ENCODE measurements around the gene NKX1-2.

The NKX1-2 gene

DNA sequence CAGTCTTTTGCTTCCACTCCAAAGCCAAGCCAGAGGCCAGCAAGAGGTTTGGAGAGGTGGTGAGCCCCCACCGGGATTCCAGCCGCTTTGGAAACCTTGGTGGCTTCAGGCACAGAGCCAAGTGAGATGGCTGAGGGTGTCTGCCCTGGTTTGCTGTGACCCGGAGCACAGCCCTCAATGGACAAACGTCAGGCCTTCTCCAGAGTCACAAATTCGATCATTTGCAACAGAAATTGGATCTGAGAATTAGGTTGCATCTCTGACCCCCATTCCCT, 885 bp upstream of the NKX1-2 start:
- TF ChIP-seq EZH2 (IDR thresholded peaks at IDR 0.05; ENCODE audit: borderline replicate concordance, low read length) (no peak), CTCF (IDR thresholded peaks at IDR 0.05; ENCODE audit: low read length) (no peak)
- no peaks in the 10 kb centered on the region for H3F3A ChIP-seq (ENCODE audit: insufficient read depth, low read length)
- H2AFZ ChIP-seq (ENCODE audit: low read length): no peak overlapping the region
- H3K9me2 ChIP-seq (ENCODE audit: low read depth, low read length): no peaks in the 10 kb centered on the region
- H3K9me3 ChIP-seq (ENCODE audit: low read length): no peaks in the 10 kb centered on the region
- H3K4me3 ChIP-seq (ENCODE audit: low read depth, low read length, poor library complexity, severe bottlenecking): no peak overlapping the region
- 0 out of 2 replicates have a peak, but pooled peaks cover 6% of the 10 kb centered on the region for H3K27me3 ChIP-seq (ENCODE audit: insufficient read depth, low read length)
- no peaks in the 10 kb centered on the region for H3K36me3 ChIP-seq (ENCODE audit: insufficient read depth, low read length)
- no peaks in the 10 kb centered on the region for H3K4me1 ChIP-seq (ENCODE audit: insufficient read depth, low read length, severe bottlenecking)
- no peaks in the 10 kb centered on the region for H4K20me1 ChIP-seq (ENCODE audit: insufficient read depth, low read length)
- H3K79me2 ChIP-seq (ENCODE audit: insufficient read depth, low read length): no peaks in the 10 kb centered on the region
- no peak overlapping the region for H3K4me2 ChIP-seq (ENCODE audit: low read length)
- H3K9ac ChIP-seq (ENCODE audit: low read length): no peak overlapping the region
- no peak overlapping the region for H3K27ac ChIP-seq (ENCODE audit: low read depth, low read length, poor library complexity, severe bottlenecking)

DNA sequence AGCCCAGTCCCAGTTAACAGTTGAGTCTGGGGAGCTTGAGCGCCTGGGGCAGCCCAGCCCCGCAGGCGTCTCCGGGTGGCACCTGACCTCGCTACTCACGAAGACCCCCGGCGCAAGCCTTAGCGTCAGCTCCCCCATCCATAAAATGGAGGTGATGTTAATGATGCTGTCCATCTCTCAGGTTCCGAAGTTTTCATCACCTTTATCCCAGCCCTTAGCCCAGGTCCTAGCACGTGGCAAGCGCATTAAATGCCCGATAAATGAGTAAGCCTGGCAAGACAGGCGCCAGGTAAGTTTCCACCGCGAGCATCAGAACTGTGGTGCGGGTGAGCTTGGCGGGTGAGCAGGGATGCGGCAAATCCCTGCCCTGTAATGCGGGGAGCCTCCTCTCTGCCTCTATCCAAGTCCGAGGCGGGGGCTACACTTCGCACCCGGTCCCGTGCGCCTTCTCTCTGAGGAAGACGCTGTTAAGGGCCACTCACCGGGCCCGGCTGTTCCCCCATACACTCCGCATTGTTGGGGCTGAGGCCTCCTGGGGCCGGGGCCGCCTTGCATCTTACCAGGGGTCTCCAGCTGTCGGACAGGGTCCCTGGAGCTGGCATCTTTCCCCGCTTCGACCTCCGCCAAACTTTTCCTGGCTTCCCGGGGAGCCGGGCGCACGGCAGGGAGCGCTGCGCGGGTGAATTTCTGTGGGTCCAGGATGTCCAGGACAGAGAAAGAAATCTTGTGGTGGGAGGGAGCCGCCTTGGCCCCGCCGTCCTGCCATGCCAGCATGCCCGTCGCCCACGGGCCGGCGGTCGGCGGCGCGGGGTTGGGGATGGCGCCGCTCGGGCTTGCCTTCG, 444 bp downstream of the NKX1-2 start:
- no peaks in the 10 kb centered on the region for H4K20me1 ChIP-seq (ENCODE audit: insufficient read depth, low read length)
- no peaks in the 10 kb centered on the region for H3K9me2 ChIP-seq (ENCODE audit: low read depth, low read length)
- TF ChIP-seq EZH2 (IDR thresholded peaks at IDR 0.05; ENCODE audit: borderline replicate concordance, low read length) (no peak), CTCF (IDR thresholded peaks at IDR 0.05; ENCODE audit: low read length) (no peak)
- H3K9ac ChIP-seq (ENCODE audit: low read length): no peak overlapping the region
- no peak overlapping the region for H3K27ac ChIP-seq (ENCODE audit: low read depth, low read length, poor library complexity, severe bottlenecking)
- no peaks in the 10 kb centered on the region for H3F3A ChIP-seq (ENCODE audit: insufficient read depth, low read length)
- no peaks in the 10 kb centered on the region for H3K36me3 ChIP-seq (ENCODE audit: insufficient read depth, low read length)
- no peaks in the 10 kb centered on the region for H3K9me3 ChIP-seq (ENCODE audit: low read length)
- H3K4me1 ChIP-seq (ENCODE audit: insufficient read depth, low read length, severe bottlenecking): no peaks in the 10 kb centered on the region
- no peak overlapping the region for H3K4me3 ChIP-seq (ENCODE audit: low read depth, low read length, poor library complexity, severe bottlenecking)
- no peak overlapping the region for H2AFZ ChIP-seq (ENCODE audit: low read length)
- H3K79me2 ChIP-seq (ENCODE audit: insufficient read depth, low read length): no peaks in the 10 kb centered on the region
- no peak overlapping the region for H3K4me2 ChIP-seq (ENCODE audit: low read length)
- H3K27me3 ChIP-seq (ENCODE audit: insufficient read depth, low read length): 0 out of 2 replicates have a peak, but pooled peaks cover 6% of the 10 kb centered on the region

- Histone ChIP-seq H3K9ac (ENCODE audit: low read length) (no peak overlapping the region), H3K36me3 (ENCODE audit: insufficient read depth, low read length) (no peaks in the 10 kb centered on the region), H3K9me2 (ENCODE audit: low read depth, low read length) (no peaks in the 10 kb centered on the region), H3K4me2 (ENCODE audit: low read length) (no peak overlapping the region), H3K27me3 (ENCODE audit: insufficient read depth, low read length) (0 out of 2 replicates have a peak, but pooled peaks cover 6% of the 10 kb centered on the region), H3K79me2 (ENCODE audit: insufficient read depth, low read length) (no peaks in the 10 kb centered on the region), H3K4me1 (ENCODE audit: insufficient read depth, low read length, severe bottlenecking) (no peaks in the 10 kb centered on the region), H3F3A (ENCODE audit: insufficient read depth, low read length) (no peaks in the 10 kb centered on the region), H3K9me3 (ENCODE audit: low read length) (no peaks in the 10 kb centered on the region), H3K27ac (ENCODE audit: low read depth, low read length, poor library complexity, severe bottlenecking) (no peak overlapping the region), H2AFZ (ENCODE audit: low read length) (no peak overlapping the region), H4K20me1 (ENCODE audit: insufficient read depth, low read length) (no peaks in the 10 kb centered on the region), H3K4me3 (ENCODE audit: low read depth, low read length, poor library complexity, severe bottlenecking) (no peak overlapping the region)
- no peak for TF ChIP-seq EZH2 (IDR thresholded peaks at IDR 0.05; ENCODE audit: borderline replicate concordance, low read length)
- TF ChIP-seq CTCF (IDR thresholded peaks at IDR 0.05; ENCODE audit: low read length): no peak
Measured at GRCh38 chr10:124448696-124449169, 1.1 kb downstream of the NKX1-2 start.

Measured in OCI-LY1 (cell line).